Upper lobe of left lung (tissue), 6 donors: ENCODE data around the gene PPP1R1B. TPM values are rescaled to one million over a fixed set of nuclear protein-coding genes. Genes with fewer than 3 reads are reported as not detected.

Source experiments
- ATAC-seq, 2 donors: fragments of 200-7000 bp; cut with Tn5 transposase; one replicate each; pipeline ENCODE4 v1.9.1; 2022; ENCODE audit warnings: mild to moderate bottlenecking in 2 of 2, moderate library complexity in 2 of 2; ENCODE audit not compliant: low FRiP score in 2 of 2
- DNase-seq, 2 donors: peaks; one replicate each; pipeline ENCODE4 v3.0.0-alpha.2; 2019 to 2020
- H3K27ac ChIP-seq, 4 donors: fragments of 200-600 bp; sonication (generic); one replicate each; pipeline ENCODE4 v1.5.1; 2016 to 2019
- H3K27me3 ChIP-seq, 4 donors: fragments of 200-600 bp; sonication (generic); one replicate each; pipeline ENCODE4 v1.5.1; 2017 to 2019
- H3K36me3 ChIP-seq, 4 donors: fragments of 200-600 bp; sonication (generic); one replicate each; pipeline ENCODE4 v1.5.1; 2016 to 2019
- H3K4me1 ChIP-seq, 4 donors: fragments of 200-600 bp; sonication (generic); one replicate each; pipeline ENCODE4 v1.5.1; 2018 to 2019
- H3K4me3 ChIP-seq, 4 donors: fragments of 200-600 bp; sonication (generic); one replicate each; pipeline ENCODE4 v1.5.1; 2017 to 2019; ENCODE audit warnings: mild to moderate bottlenecking in 2 of 4, moderate library complexity in 1 of 4
- H3K9me3 ChIP-seq, 4 donors: fragments of 200-600 bp; sonication (generic); one replicate each; pipeline ENCODE4 v1.5.1; 2018 to 2019
- CTCF ChIP-seq, 6 experiments: fragments of 450-650 bp in 4 of 6; fragments of 200-600 bp in 2 of 6; sonication (generic) in 2 of 6; IDR thresholded peaks; one replicate each; pipeline ENCODE4 v1.5.1; 2016 to 2019; ENCODE audit warnings: antibody characterized with exemption in 6 of 6
- EP300 ChIP-seq, 4 donors: sonication (generic); formaldehyde crosslinking; IDR thresholded peaks; one replicate each; pipeline ENCODE4 v1.5.1; 2017; ENCODE audit warnings: antibody characterized with exemption in 4 of 4, control low read depth in 2 of 4
- POLR2A ChIP-seq, 4 donors: fragments of 450-650 bp; IDR thresholded peaks; one replicate each; pipeline ENCODE4 v1.5.1; 2016 to 2017; ENCODE audit warnings: antibody characterized with exemption in 4 of 4, mild to moderate bottlenecking in 2 of 4
- POLR2AphosphoS5 ChIP-seq, 2 donors: sonication (generic); formaldehyde crosslinking; IDR thresholded peaks; one replicate each; pipeline ENCODE4 v1.5.1; 2017; ENCODE audit warnings: antibody characterized with exemption in 2 of 2
- WGBS, 2 donors: methylation state at CpG; one replicate each; pipeline ENCODE4 v1.1.5; 2017 to 2018; 5-methylcytosine and 5-hydroxymethylcytosine counted together
- total RNA-seq, 6 donors: library from RNA; depleted of rRNA in 4 of 6; stranded (reverse); fragments of >200 nt in 4 of 6; gene quantifications; one replicate each; pipeline versions ENCODE4 v1.1.0 to v1.2.1, GENCODE V29; 2016 to 2021
- donor health status: DM: no; HTN: no; CAD: no; lungs with moderate emphysema.
- donor health status: DM: no; HTN: yes; CAD: no; lungs with severe emphysema.

Gene PPP1R1B
- total RNA-seq, 6 donors from 2014 or later, result 10.9 to 22.4 (median 13.8) TPM

- H3K4me3 ChIP-seq, result no peak overlapping the region
- DNase-seq, result no peak
- no peak for ATAC-seq
- 64 to 80% methylated on average over 1 to 2 of the region's 2 CpGs for WGBS, 2 donors
- H3K9me3 ChIP-seq, result no peaks in the 10 kb centered on the region
- no peaks in the 10 kb centered on the region for H3K36me3 ChIP-seq
- no peak overlapping the region for H3K27ac ChIP-seq
- peaks cover 0 to 32% (median 19%) of the 10 kb centered on the region in 4 donors for H3K27me3 ChIP-seq
- peaks cover 0 to 12% (median 3%) of the 10 kb centered on the region in 4 donors for H3K4me1 ChIP-seq
- TF ChIP-seq POLR2A (IDR thresholded peaks at IDR 0.05), result no peak
- TF ChIP-seq CTCF (IDR thresholded peaks at IDR 0.05), result no peak
- no peak for TF ChIP-seq POLR2AphosphoS5 (IDR thresholded peaks at IDR 0.05)
- TF ChIP-seq EP300 (IDR thresholded peaks at IDR 0.05), result no peak
These were observed 33.4 kb upstream of the PPP1R1B start for GRCh38 chr17:39593371-39593770.

DNA sequence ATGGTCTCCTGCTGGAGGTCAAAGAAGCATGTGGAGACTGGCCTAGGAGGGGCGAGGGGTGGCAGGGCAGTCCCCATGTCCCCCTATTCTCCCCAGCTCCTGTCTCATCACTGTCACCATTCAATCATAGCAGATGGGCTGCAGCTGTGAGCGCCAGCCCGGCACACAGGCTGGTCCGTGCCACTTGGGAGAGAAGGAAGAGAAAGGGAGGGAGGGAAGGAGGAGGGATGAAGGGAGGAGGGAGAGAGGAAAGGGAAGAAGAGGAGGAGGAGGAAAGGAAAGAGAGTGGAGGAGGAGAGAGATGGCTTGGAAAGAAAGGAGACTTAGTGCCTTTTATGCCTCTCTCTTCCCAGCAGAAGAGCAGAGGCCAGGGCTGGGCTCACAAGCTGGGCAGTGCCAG lies 31.5 kb upstream of the PPP1R1B start:
- WGBS, 2 donors, result 21 to 28% methylated on average over 4 of the region's 4 CpGs

GRCh38 chr17:39595928-39596510 lies 30.7 kb upstream of the PPP1R1B start:
- 16 to 20% methylated on average over 9 to 11 of the region's 11 CpGs for WGBS, 2 donors
- peaks cover 0 to 57% (median 38%) of the 10 kb centered on the region in 4 donors for H3K27me3 ChIP-seq

More for the DNA sequence above, 31.5 kb upstream of the PPP1R1B start:
- no peaks in the 10 kb centered on the region for H3K36me3 ChIP-seq
- H3K9me3 ChIP-seq, result no peaks in the 10 kb centered on the region
- H3K4me3 ChIP-seq, result no peak overlapping the region
- no peak overlapping the region for H3K27ac ChIP-seq
- no peak for ATAC-seq
- peaks cover 5 to 29% (median 15%) of the 10 kb centered on the region in 4 donors for H3K4me1 ChIP-seq
- TF ChIP-seq POLR2A (IDR thresholded peaks at IDR 0.05), result no peak
- no peak for TF ChIP-seq EP300 (IDR thresholded peaks at IDR 0.05)
- TF ChIP-seq POLR2AphosphoS5 (IDR thresholded peaks at IDR 0.05), result no peak
- TF ChIP-seq CTCF (IDR thresholded peaks at IDR 0.05), result no peak
- peaks cover 0 to 50% (median 31%) of the 10 kb centered on the region in 4 donors for H3K27me3 ChIP-seq
- no peak for DNase-seq

GRCh38 chr17:39596543-39597267 lies 30.0 kb upstream of the PPP1R1B start:
- WGBS, 2 donors, result 3 to 6% methylated on average over 28 to 47 of the region's 47 CpGs
- Histone ChIP-seq H3K4me3 (no peak overlapping the region), H3K27ac (no peak overlapping the region), H3K4me1 (peaks cover 5 to 29% (median 15%) of the 10 kb centered on the region in 4 donors), H3K27me3 (peaks cover 0 to 64% (median 42%) of the 10 kb centered on the region in 4 donors), H3K9me3 (no peaks in the 10 kb centered on the region), H3K36me3 (no peaks in the 10 kb centered on the region)
- ATAC-seq, result no peak
- peak in 1 of 2 donors; percentile 71 for DNase-seq
- TF ChIP-seq POLR2AphosphoS5 (IDR thresholded peaks at IDR 0.05) (no peak), POLR2A (IDR thresholded peaks at IDR 0.05) (no peak), EP300 (IDR thresholded peaks at IDR 0.05) (no peak), CTCF (IDR thresholded peaks at IDR 0.05) (no peak)

More at GRCh38 chr17:39595928-39596510, 30.7 kb upstream of the PPP1R1B start:
- Histone ChIP-seq H3K9me3 (no peaks in the 10 kb centered on the region), H3K27ac (no peak overlapping the region), H3K36me3 (no peaks in the 10 kb centered on the region), H3K4me1 (peaks cover 5 to 29% (median 15%) of the 10 kb centered on the region in 4 donors), H3K4me3 (no peak overlapping the region)
- TF ChIP-seq POLR2A (IDR thresholded peaks at IDR 0.05) (no peak), POLR2AphosphoS5 (IDR thresholded peaks at IDR 0.05) (no peak), EP300 (IDR thresholded peaks at IDR 0.05) (no peak), CTCF (IDR thresholded peaks at IDR 0.05) (no peak)
- no peak for ATAC-seq
- DNase-seq, result no peak
